Transverse colon (tissue), 4 donors: ENCODE measurements around the gene RGS16. TPM values are rescaled to one million over a fixed set of nuclear protein-coding genes. Genes with fewer than 3 reads are reported as not detected.

Experiments
- DNase-seq: peaks from one replicate; pipeline ENCODE4 v3.0.0-alpha.2; 2019
- H3K27ac ChIP-seq, 4 donors: fragments of 200-600 bp; sonication (generic); 2 replicates each; pipeline ENCODE4 v1.5.1; 2016 to 2018; ENCODE audit warnings: inconsistent platforms in 4 of 4
- H3K27me3 ChIP-seq: fragments of 200-600 bp; sonication (generic); 2 replicates; pipeline ENCODE4 v1.5.1; 2017; ENCODE audit warnings: inconsistent platforms
- H3K36me3 ChIP-seq, 4 donors: fragments of 200-600 bp; sonication (generic); 2 replicates each; pipeline ENCODE4 v1.5.1; 2017 to 2019; ENCODE audit warnings: inconsistent platforms in 4 of 4
- H3K4me1 ChIP-seq, 4 donors: fragments of 200-600 bp; sonication (generic); 2 replicates each; pipeline ENCODE4 v1.5.1; 2017 to 2020; ENCODE audit warnings: inconsistent platforms in 4 of 4
- H3K4me3 ChIP-seq, 4 donors: fragments of 200-600 bp; sonication (generic); 1 replicate in 1 of 4; 2 replicates in 3 of 4; pipeline versions ENCODE4 v1.5.1 to v1.6.1; 2017 to 2019; ENCODE audit warnings: inconsistent platforms in 4 of 4
- H3K9me3 ChIP-seq, 2 donors: fragments of 200-600 bp; sonication (generic); 2 replicates each; pipeline ENCODE4 v1.5.1; 2017 to 2019; ENCODE audit warnings: inconsistent platforms in 2 of 2
- CTCF ChIP-seq, 5 experiments: fragments of 200-600 bp in 3 of 5; fragments of 450-650 bp in 2 of 5; sonication (generic) in 3 of 5; IDR thresholded peaks; 1 replicate in 2 of 5; 2 replicates in 3 of 5; pipeline ENCODE4 v1.5.1; 2016 to 2017; ENCODE audit warnings: antibody characterized with exemption in 5 of 5, inconsistent platforms in 3 of 5, mild to moderate bottlenecking in 2 of 5, moderate library complexity in 1 of 5
- EP300 ChIP-seq: sonication (generic); formaldehyde crosslinking; IDR thresholded peaks from one replicate; pipeline ENCODE4 v1.6.1; 2017; ENCODE audit warnings: antibody characterized with exemption, low read depth
- POLR2A ChIP-seq: fragments of 450-650 bp; IDR thresholded peaks from one replicate; pipeline ENCODE4 v1.6.1; 2016; ENCODE audit warnings: antibody characterized with exemption, mild to moderate bottlenecking, moderate library complexity
- POLR2AphosphoS5 ChIP-seq, 3 donors: sonication (generic); formaldehyde crosslinking; IDR thresholded peaks; one replicate each; pipeline ENCODE4 v1.6.1; 2016; ENCODE audit warnings: antibody characterized with exemption in 3 of 3
- WGBS, 2 donors: methylation state at CpG; one replicate each; pipeline ENCODE4 v1.1.5; 2018; ENCODE audit warnings: low coverage in 1 of 2; 5-methylcytosine and 5-hydroxymethylcytosine counted together
- in situ Hi-C, 4 donors: fragments of 200-750 bp; cut with MboI; loops; one replicate each; pipeline versions ENCODE4 v1.15.0 to v1.15.1; 2017; ENCODE audit warnings: low sequenced_read_pairs in 3 of 4, low pct_ligation_motif_present in 1 of 4, low pct_unique_long_range_greater_than_20kb in 1 of 4
- intact Hi-C: fragments of 100-400 bp; cut with DNase I; formaldehyde crosslinking; loops from one replicate; pipeline ENCODE4 v1.15.1; 2023; ENCODE audit warnings: low total_unique reads
- total RNA-seq, 4 donors: library from RNA; depleted of rRNA; stranded (reverse); fragments of >200 nt; gene quantifications; one replicate each; pipeline ENCODE4 v1.1.0, GENCODE V29; 2016

RGS16 gene
- total RNA-seq, 4 donors from 2014 or later: 0.82 to 3.0 (median 1.7) TPM; not detected in 1

DNA sequence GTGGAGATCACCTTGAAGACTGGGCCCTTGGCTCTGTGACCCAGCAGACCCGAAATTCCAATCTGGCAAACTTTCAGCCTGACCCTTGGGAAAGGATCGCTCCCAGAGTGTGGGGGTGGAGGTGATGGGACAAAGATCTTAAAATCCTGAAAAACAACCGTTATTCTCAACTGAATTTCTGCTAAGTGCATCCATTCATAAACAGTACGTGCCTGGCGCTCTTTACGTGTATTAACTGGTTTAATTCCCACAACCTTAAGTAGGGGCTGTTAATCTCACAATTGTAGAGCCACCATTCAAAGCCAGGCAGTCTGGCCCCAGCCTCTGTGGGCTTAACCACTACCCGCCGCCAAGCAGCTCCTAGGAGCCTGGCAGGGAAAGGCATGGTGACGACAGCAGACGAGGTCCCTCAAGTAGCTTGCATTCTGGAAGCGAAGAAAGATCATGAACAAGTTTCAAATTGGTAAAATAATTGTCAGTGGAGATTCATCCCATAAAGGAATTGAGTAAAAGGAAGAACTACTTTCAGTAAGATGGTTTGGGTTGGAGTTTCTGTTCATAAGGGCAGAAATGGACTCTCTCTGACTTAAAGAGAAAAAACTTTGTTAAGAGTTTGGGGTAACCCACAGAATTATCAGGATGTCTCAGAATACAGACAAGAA lies 11.4 kb upstream of the RGS16 start:
- 33% methylated on average over 6 to 11 of the region's 11 CpGs for WGBS, 2 donors
- TF ChIP-seq POLR2A: no peak
- TF ChIP-seq POLR2AphosphoS5 (IDR thresholded peaks at IDR 0.05): no peak
- no peak for TF ChIP-seq CTCF (IDR thresholded peaks at IDR 0.05)
- TF ChIP-seq EP300: no peak
- Histone ChIP-seq H3K27ac (peak overlapping the region; percentile 77 to 88 (median 82)), H3K4me1 (peaks cover 0 to 34% (median 24%) of the 10 kb centered on the region in 4 donors), H3K9me3 (no peaks in the 10 kb centered on the region), H3K36me3 (no peaks in the 10 kb centered on the region), H3K27me3 (peaks cover 34% of the 10 kb centered on the region), H3K4me3 (peak overlapping the region in 3 of 4 donors; percentile 32 to 52 (median 38))
- in situ Hi-C loops: no loop called here
- intact Hi-C loops: loop anchor here (2.0 kb wide), 1 partner anchor 13 kb away; no protein-coding TSS in a partner anchor
- no peak for DNase-seq

DNA sequence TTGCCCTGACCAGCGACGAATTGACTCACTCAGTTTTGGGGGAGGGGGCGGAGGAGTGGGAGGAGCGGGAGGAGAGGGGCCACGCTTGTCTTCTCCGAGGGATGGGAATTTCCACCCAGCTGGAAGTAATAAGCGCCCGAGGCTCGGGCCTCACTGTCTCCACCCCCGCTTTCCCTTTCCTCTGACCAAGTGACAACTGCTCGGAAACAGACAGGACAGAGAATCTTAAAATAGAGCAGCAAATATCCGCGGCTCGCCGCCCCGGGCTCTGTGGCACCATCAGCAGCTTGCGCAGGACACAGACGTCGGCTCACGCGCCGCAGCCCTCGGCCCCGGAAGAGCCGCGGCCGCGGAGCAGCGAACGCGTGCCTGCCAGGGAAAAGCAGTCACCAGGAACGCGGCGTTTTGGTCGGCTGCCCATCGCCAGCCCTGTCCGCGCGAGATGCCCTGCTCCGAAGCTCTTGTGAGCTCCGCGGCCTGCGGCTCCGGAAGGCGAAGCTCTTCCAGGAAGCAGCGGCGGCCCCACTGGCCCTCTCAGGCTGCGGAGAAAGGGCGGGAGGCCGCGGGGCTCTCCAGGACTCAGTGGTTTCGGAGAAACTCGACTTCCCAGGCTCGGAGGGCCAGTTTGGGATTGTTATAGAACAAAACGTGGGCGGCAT lies 10.7 kb upstream of the RGS16 start:
- in situ Hi-C loops: no loop called here
- WGBS, 2 donors: 0% methylated on average over 5 to 38 of the region's 56 CpGs
- H3K27me3 ChIP-seq: peaks cover 34% of the 10 kb centered on the region
- intact Hi-C loops: no loop called here
- H3K4me1 ChIP-seq: peaks cover 0 to 34% (median 24%) of the 10 kb centered on the region in 4 donors
- peak; percentile 14 for TF ChIP-seq POLR2A
- no peak for TF ChIP-seq CTCF (IDR thresholded peaks at IDR 0.05)
- no peak for TF ChIP-seq EP300
- peak; percentile 52 to 67 (median 64) for TF ChIP-seq POLR2AphosphoS5 (IDR thresholded peaks at IDR 0.05)
- peak overlapping the region; percentile 77 to 88 (median 82) for H3K27ac ChIP-seq
- DNase-seq: peak; percentile 72
- peak overlapping the region; percentile 27 to 52 (median 35) for H3K4me3 ChIP-seq
- H3K36me3 ChIP-seq: no peaks in the 10 kb centered on the region
- H3K9me3 ChIP-seq: no peaks in the 10 kb centered on the region

DNA sequence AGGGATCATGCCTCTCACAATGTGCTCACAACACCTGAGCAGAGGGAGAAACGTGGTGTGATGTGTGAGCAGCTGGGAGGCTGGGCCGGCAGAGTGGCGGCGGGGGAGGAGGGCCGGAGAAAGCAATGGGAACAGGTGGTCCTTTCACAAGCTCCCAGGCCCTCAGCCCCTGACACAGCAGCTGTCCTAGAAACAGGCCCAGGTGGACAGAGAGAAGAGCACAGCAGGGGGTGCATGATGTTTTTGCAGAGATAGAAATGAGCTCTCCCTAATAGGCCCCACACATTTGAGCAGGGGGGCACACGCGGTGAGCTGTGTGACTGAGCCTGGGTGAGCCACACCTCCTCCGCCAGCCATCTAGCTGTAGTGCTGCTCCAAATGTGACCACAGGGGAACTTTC lies 7.6 kb upstream of the RGS16 start:
- Histone ChIP-seq H3K27me3 (peaks cover 34% of the 10 kb centered on the region), H3K9me3 (no peaks in the 10 kb centered on the region), H3K4me1 (peaks cover 0 to 34% (median 23%) of the 10 kb centered on the region in 4 donors), H3K36me3 (no peaks in the 10 kb centered on the region), H3K27ac (no peak overlapping the region), H3K4me3 (no peak overlapping the region)
- intact Hi-C loops (no loop called here), in situ Hi-C loops (no loop called here)
- 95% methylated on average over 8 of the region's 8 CpGs; no CpG with 5 or more reads in 1 of the 2 donors for whole genome bisulfite sequencing, 2 donors
- DNase-seq: no peak
- TF ChIP-seq POLR2A: no peak
- no peak for TF ChIP-seq EP300
- no peak for TF ChIP-seq CTCF (IDR thresholded peaks at IDR 0.05)
- TF ChIP-seq POLR2AphosphoS5 (IDR thresholded peaks at IDR 0.05): no peak

DNA sequence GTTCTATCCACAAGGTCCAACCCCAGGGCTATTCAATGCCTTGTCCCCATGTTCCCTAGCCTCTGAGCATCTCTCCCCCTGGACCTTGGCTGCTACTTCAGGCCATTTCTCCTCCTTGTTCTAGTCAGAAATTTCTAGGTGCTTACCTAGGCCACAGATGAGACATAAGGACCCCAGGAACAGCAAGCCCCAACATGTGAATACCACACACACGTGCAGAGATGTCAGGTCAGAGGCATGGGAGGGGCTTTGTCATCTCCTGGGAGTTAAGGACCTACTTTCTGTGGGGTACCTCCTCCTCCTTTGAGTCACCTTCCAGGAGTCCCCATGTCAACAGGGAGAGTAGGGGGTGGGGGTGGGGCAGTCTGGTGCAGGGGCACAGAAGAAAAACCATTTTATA lies 7.1 kb upstream of the RGS16 start:
- WGBS, 2 donors: 50 to 82% methylated on average over 1 of the region's 1 CpG
- H3K27ac ChIP-seq: no peak overlapping the region
- DNase-seq: no peak
- no peak for TF ChIP-seq POLR2AphosphoS5 (IDR thresholded peaks at IDR 0.05)
- no peak for TF ChIP-seq EP300
- TF ChIP-seq CTCF (IDR thresholded peaks at IDR 0.05): no peak
- no peak for TF ChIP-seq POLR2A
- peaks cover 0 to 29% (median 21%) of the 10 kb centered on the region in 4 donors for H3K4me1 ChIP-seq
- H3K27me3 ChIP-seq: peaks cover 34% of the 10 kb centered on the region
- no peaks in the 10 kb centered on the region for H3K9me3 ChIP-seq
- H3K4me3 ChIP-seq: no peak overlapping the region
- H3K36me3 ChIP-seq: no peaks in the 10 kb centered on the region
- in situ Hi-C loops (no loop called here), intact Hi-C loops (no loop called here)
